Hematopoietic multipotent progenitor cell treated with erythropoietin and hydrocortisone succinate and interleukin-3 and kit ligand, for 6 days (in vitro differentiated cells): ENCODE measurements around the gene CDR2.
"Not testable (repeated sequence)": the region's sequence is repeated elsewhere in the genome, so short reads cannot be mapped to it uniquely, and the experiment has no call there.

Experiments
- DNase-seq: peaks from one replicate; pipeline ENCODE4 v3.0.0-alpha.2; 2015

Gene CDR2

DNA sequence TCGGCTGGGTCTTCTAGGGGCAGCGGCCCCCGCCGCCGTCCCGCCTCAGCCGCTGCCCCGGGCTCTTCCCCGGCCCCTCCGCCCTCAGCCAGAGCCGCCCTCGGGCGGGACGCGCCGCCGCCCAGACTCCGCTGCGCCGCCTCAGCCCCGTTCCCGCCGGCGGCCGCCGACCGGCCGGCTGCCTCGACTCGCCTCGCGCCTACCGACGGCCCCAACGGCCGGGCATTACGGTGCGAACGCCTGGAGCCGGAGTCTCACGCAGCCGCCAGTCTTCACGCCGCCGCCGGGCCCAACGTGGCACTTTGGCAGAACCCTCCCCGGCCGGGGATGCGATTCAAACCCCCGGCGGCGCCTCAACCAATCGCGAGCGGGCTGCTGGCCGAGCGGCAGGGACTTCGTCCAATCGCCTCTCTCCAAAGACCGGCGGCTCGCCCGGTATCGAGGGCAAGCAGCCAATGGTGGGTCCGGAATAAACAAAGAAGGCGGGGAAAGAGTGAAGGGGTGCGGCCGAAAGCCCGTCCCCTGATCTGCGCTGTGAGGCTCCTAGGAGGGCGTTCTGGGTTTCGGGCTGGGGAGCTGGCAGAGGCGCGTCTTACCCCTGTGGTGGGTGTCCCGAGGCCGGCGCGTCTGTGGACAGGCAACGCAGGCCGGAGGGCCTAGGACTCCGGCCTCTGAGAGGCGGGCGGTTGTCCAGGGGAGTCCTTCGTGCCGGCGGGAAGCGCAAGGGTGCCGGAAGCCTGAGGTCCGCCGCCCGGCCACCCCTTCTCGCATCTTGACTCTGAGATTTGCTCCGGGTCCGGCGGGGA is at the start of gene CDR2:
Gene CDR2 (minus strand): TSS at position 309 of the 806 bp plus-strand sequence. CDS start 310 bp downstream, outside the sequence.
- DNase-seq, result peak; percentile 99

- no peak for DNase-seq
Measured at GRCh38 chr16:22423716-22424115, 49.3 kb upstream of the CDR2 start.

- no peak for DNase-seq
Measured at GRCh38 chr16:22421136-22421535, 46.7 kb upstream of the CDR2 start.

- no peak for DNase-seq
Measured at GRCh38 chr16:22420606-22421135, 46.3 kb upstream of the CDR2 start.

- DNase-seq, result no peak
Measured at GRCh38 chr16:22419908-22420307, 45.5 kb upstream of the CDR2 start.

GRCh38 chr16:22418826-22419225 is 44.4 kb upstream of the CDR2 start:
- no peak for DNase-seq

- DNase-seq, result not testable (repeated sequence)
Measured at GRCh38 chr16:22417798-22418197, 43.4 kb upstream of the CDR2 start.

DNA sequence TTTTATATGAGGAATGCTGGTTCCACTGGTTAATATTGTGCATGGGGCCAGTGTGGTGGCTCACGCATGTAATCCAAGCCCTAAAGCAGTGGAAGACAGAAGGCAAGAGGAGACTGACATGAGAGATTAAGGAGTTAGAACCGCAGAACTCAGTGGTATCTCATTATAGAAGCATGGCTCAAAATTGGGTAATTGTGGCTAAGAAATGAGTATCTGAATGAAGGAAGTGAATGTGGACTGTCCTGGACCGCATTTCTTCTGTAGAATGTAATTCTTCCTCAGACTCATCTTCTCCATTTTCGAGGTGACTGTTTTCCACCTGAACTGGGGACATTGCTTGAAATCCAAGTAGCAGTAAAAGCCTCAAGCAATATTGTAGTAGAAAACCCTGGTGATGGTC is 42.6 kb upstream of the CDR2 start:
- no peak for DNase-seq

- no peak for DNase-seq
Measured at GRCh38 chr16:22413819-22414218, 39.4 kb upstream of the CDR2 start.

- DNase-seq, result no peak
Measured at GRCh38 chr16:22407486-22407885, 33.1 kb upstream of the CDR2 start.

DNA sequence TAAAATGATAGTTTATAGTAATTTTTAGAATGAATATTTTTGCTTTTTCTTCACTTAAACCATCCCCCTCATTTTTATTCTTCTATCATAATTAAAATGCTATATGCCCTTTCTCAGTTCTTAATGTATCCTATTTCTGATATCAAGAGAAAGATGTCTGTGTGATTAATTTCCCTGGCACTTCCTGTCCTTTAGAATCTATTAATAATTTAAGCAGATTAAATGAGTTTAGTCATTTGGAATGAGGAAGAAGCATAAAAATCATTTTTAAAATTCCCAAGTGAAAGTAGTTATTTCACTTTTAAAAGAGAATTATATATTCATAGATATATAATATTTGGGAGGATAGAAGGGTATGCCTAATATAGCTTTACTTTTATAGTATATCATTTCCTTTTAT is 27.8 kb upstream of the CDR2 start:
- no peak for DNase-seq

- no peak for DNase-seq
Measured at GRCh38 chr16:22400900-22401299, 26.5 kb upstream of the CDR2 start.

- no peak for DNase-seq
Measured at GRCh38 chr16:22397931-22398330, 23.5 kb upstream of the CDR2 start.

GRCh38 chr16:22397464-22397863 is 23.0 kb upstream of the CDR2 start:
- DNase-seq, result no peak

GRCh38 chr16:22395960-22396359 is 21.5 kb upstream of the CDR2 start:
- no peak for DNase-seq

- no peak for DNase-seq
Measured at GRCh38 chr16:22394121-22394520, 19.7 kb upstream of the CDR2 start.

DNA sequence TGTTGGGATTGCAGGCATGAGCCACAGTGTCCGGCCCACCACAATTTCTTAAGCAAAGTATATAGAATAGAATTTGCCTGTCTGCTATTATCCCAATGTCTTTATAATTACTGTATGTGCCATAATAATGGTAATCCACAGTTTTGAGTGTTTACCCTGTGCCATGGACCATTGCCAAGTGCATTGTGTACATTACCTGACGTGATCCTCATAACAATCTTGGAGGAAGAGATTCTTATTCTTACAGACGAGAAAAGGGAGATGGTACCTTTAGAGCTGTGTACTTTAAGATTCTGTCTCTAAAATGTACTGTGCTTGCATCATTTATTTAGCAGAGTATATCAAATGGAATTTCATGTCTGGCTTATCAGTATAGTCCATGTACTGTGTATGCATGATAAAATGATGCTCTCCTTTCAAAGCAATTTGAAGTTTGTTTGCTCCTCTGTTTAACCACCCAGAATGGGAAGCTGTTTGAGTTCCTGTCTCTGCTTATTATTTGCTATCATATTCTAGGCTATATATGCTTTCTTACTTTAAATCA is 13.8 kb upstream of the CDR2 start:
- peak; percentile 36 for DNase-seq

GRCh38 chr16:22386976-22387375 is 12.6 kb upstream of the CDR2 start:
- no peak for DNase-seq

GRCh38 chr16:22385196-22385595 is 10.8 kb upstream of the CDR2 start:
- no peak for DNase-seq

DNA sequence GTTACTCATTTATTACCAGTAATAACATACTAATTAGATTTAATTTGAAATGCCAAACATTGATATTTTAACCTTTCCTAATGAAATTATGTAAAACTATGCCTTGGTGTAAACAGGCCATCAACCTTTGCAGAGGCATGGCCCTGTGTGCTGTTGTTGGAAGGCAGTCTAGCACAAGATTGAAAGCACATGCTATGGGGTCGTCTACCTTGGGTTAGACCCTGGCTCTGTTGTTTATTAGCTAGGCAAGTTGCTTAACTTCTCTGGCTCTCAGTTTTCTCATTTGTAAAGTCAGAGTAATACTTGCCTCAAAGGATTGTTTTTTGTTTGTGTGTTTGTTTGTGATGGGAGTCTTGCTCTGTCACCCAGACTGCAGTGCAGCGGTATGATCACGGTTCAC is 9.4 kb upstream of the CDR2 start:
- no peak for DNase-seq

- no peak for DNase-seq
Measured at GRCh38 chr16:22381392-22381791, 7.0 kb upstream of the CDR2 start.

DNA sequence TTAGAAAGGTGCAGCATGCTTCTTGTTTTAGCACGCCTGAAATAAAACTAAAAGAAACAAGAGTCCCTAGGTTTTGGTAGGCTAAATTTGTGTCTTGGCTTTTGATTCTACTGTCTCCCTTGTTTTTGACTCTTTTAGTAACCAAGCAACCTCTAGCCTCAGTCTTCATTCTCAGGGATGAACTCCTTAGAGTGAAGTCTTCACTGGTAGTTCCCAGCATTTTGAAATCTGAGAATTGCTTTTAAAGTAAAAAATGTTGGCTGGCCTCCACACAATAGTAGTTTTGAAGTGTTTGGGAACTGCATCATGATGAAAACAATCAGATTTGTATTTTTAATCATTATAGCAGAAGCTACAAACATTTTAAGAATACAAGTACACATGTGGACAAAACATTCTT is 6.1 kb upstream of the CDR2 start:
- no peak for DNase-seq

DNA sequence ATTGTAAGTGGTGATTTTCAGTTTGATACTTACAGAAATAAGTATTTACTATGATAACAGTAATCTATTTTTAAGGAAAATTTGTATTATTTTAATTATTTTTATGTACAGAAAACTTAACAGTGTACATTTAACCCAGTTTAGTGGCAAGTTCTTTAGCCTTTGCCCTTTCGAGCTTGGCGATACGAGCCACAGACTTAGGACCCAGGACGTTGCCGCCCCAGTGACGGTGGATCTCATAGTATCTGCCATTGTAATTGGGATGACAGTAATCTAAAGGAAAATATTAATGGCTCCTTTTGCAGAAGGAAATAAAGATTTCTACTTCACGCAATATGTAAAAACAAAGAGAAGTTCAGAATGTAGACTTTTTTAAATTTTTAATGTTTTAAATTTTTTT is 5.2 kb upstream of the CDR2 start:
- DNase-seq, result no peak

- no peak for DNase-seq
Measured at GRCh38 chr16:22375963-22376640, 1.7 kb upstream of the CDR2 start.
